Suppressor macrophage treated with lipopolysaccharide for 1 hour (primary cell): ENCODE data around the gene FAM110A.
"Not testable (repeated sequence)": the region's sequence is repeated elsewhere in the genome, so short reads cannot be mapped to it uniquely, and the experiment has no call there.

ENCODE experiments used
- DNase-seq, 3 donors: peaks; one replicate each; pipeline ENCODE4 v3.0.0-alpha.2; 2020 to 2022

The FAM110A gene

GRCh38 chr20:844473-845225 lies 11.1 kb downstream of the FAM110A start:
- DNase-seq = peak; percentile 60 to 78 (median 63)

- DNase-seq = peak in 1 of 3 donors; percentile 26
These were observed 11.8 kb downstream of the FAM110A start for GRCh38 chr20:845226-845868.

DNA sequence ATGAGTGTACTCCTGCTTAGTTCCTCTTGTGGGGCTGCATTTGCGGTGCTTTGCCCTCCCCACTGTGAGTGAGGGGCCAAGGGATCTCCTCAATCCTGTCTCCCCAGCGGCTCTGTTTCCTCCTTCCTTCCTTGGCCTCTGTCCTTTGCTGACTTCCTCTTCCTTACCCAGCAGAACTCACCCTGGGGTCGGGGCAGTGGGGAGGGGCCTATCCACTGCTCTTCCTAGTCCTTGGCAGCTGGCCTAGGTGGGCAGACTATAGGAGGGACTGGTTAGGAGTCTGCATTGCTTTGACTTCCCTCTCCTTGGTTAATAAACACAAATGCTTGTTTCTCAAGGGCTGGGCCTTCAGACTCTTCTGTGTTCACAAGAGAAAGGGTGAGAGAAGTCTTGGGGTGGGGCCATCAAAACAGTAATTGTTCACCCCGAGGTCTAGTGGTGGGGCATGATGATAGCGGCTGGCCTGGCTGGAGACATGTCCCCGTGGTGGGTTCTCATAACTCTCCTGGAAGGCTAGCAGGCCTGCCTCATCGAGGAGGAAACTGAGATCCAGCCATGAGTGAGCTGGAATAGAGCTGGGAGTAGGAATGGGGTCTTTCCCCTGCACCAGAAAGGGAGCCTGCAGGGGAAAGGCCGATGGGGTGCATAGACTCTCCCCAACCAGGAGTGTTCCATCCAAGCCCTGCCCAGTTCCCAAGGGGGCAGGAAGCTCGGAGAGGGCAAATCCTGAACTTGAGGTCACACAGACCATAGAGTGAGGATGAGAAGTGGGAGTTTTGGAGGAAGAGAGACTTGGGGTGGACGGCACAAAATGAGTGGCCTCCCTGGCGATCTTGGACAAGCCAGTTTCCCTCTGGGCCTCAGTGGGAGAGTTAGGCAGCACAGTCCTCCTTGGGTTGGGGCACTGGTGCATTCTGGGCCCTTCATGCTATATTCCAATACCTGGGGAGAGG lies 12.7 kb downstream of the FAM110A start:
- peak; percentile 40 to 46 (median 40) for DNase-seq

DNA sequence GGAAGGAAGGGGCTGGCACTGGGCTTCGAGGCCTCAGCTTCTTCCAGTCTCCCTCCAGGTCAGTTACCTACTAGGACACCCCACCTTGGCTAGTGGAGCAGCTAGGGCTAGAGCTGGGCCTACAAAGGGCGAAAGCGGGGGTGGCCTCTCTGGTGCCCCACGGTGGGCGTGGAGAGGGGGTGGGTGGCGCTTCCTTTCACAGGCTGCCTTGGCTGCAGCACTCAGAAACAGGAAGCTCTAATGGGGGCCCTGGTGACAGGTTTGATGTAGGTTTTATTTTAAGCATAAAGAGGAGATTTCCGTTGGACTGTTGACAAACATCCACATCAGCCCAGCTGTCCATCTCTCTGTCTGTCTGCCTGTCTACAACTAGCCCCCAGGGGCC lies 13.4 kb downstream of the FAM110A start:
- DNase-seq = peak; percentile 64 to 73 (median 68)

- no peak for DNase-seq
These were observed 14.7 kb downstream of the FAM110A start for GRCh38 chr20:848193-848592.

- DNase-seq = not testable (repeated sequence)
These were observed 15.2 kb downstream of the FAM110A start for GRCh38 chr20:848731-849130.

- no peak for DNase-seq
These were observed 20.0 kb downstream of the FAM110A start for GRCh38 chr20:853406-853996.

DNA sequence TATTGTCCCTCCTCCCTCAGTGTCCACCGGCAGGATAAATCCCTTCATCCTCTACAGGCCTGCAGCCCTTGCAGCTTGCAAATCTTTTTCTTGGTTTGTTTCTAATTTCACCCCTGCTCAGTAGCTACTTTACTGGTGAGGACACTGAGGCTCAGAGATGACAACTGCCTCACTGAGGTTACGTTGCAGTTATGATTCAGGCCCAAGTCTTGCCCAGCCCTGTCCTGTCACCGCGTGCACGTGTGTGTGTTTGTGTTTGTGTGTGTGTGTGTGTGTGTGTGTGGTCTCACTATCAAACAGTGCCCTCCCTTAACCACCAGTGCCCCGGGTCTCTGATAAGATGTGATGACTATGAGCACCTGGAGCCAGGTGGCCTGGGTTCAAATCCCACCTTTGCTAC lies 21.1 kb downstream of the FAM110A start:
- no peak for DNase-seq

- DNase-seq = no peak
These were observed 22.2 kb downstream of the FAM110A start for GRCh38 chr20:855466-856360.

- DNase-seq = peak; percentile 35 to 59 (median 39)
These were observed 22.9 kb downstream of the FAM110A start for GRCh38 chr20:856361-856775.

DNA sequence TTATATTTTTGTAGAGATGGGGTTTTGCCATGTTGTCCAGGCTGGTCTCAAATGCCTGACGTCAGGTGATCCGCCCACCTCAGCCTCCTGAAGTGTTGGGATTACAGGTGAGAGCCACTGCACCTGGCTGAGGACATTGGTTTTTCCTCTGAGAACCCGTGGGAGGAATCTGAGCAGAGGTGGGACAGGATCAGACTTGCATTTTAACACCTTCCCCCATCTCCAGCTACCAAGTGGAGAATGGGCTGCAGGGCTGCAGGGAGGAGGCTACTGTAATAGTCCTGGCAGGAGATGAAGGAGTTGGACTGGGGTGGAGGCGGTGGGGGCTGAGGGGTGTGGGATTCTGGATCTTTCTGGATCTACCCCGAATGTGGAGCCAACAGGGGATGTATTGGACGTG lies 24.5 kb downstream of the FAM110A start:
- DNase-seq = no peak

GRCh38 chr20:859751-860231 lies 26.3 kb downstream of the FAM110A start:
- peak; percentile 56 to 65 (median 57) for DNase-seq

GRCh38 chr20:860891-861290 lies 27.4 kb downstream of the FAM110A start:
- no peak for DNase-seq

GRCh38 chr20:865440-865839 lies 31.9 kb downstream of the FAM110A start:
- DNase-seq = no peak

- no peak for DNase-seq
These were observed 34.8 kb downstream of the FAM110A start for GRCh38 chr20:868279-868678.

DNA sequence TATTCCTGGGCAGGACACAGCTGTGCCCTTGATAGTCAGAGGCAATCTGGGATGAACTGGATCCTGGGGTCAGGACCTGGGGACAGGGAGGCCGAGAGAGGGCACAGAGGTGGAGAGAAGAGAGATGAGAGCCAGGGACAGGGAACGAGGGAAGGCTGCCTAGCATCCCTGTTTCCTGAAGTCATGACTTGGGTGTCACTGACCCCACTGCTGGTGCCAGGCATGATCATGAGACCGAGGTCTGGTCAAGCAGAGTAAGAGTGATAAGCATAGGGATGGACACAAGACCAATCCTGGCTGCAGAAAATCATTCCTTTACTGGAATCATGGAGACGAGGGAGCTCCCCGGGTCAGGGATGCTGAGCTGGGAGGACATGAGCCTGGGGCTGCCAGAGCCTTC lies 36.1 kb downstream of the FAM110A start:
- DNase-seq = no peak

DNA sequence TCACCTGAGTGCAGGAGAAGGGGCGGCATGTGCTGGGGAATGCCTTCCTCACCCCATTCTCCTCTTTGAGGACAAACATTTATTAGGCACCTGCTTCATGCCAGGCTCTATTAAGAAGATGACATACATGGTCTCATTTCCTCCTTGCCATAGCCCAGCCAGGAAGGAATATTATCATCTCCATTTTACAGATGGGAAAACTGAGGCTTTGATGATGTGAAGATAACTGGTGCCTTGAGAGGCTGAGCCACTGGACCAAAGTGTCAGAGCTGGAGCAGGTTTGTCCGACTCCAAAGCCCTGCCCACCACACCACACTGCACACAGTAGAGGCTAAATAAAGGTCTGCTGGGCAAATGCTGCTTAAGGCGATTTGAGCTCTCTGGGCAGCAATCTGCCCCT lies 37.2 kb downstream of the FAM110A start:
- no peak for DNase-seq

DNA sequence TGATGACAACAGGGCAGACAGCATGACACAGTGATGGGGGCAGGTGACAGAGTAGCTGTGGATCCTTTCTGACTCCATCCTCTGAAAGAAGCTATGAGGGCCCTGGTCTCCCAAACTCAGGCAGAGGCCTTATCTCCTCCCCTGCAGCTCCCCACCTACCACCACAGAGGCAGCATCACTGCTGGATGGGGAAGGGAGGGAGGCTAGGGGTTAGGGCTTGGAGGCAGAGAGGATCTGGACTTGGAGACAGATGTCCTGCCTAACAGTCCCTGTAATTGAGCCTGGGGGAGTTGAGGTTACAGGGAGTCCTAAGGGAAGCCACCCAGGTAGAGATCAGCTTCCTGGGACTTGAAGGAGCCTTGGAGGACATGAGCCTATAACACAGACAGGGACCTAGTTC lies 37.9 kb downstream of the FAM110A start:
- no peak for DNase-seq

- DNase-seq = no peak
These were observed 38.4 kb downstream of the FAM110A start for GRCh38 chr20:871948-872347.

- DNase-seq = no peak
These were observed 39.5 kb downstream of the FAM110A start for GRCh38 chr20:872855-873520.
